ENCODE measurements around the gene SLCO2A1.
A peak's percentile ranks its signal among the peaks of the same experiment; 100 is the strongest.

The SLCO2A1 gene

GRCh38 chr3:133899311-133899710 is 130.4 kb downstream of the SLCO2A1 start:
- no peak for DNase-seq (ENCODE audit: low spot score)

- no peak for DNase-seq (ENCODE audit: low spot score)
Observed at GRCh38 chr3:133897547-133897946, 132.2 kb downstream of the SLCO2A1 start.

- peak; percentile 42 for DNase-seq (ENCODE audit: low spot score)
Observed at GRCh38 chr3:133896002-133896761, 133.5 kb downstream of the SLCO2A1 start.

GRCh38 chr3:133895208-133896001 is 134.3 kb downstream of the SLCO2A1 start, which contains the start of gene RAB6B:
Gene RAB6B (minus strand): TSS chr3:133895882. CDS start chr3:133895466, 416 bp downstream.
- DNase-seq (ENCODE audit: low spot score), result peak; percentile 94

- peak; percentile 67 for DNase-seq (ENCODE audit: low spot score)
Observed at GRCh38 chr3:133894353-133895207, 135.1 kb downstream of the SLCO2A1 start.

GRCh38 chr3:133893683-133894352 is 135.9 kb downstream of the SLCO2A1 start:
- DNase-seq (ENCODE audit: low spot score), result peak; percentile 13

- no peak for DNase-seq (ENCODE audit: low spot score)
Observed at GRCh38 chr3:133892541-133893231, 137.0 kb downstream of the SLCO2A1 start.

- peak; percentile 9 for DNase-seq (ENCODE audit: low spot score)
Observed at GRCh38 chr3:133891662-133892378, 137.9 kb downstream of the SLCO2A1 start.

- peak; percentile 10 for DNase-seq (ENCODE audit: low spot score)
Observed at GRCh38 chr3:133890972-133891644, 138.6 kb downstream of the SLCO2A1 start.

- DNase-seq (ENCODE audit: low spot score), result no peak
Observed at GRCh38 chr3:133890037-133890436, 139.7 kb downstream of the SLCO2A1 start.

- peak; percentile 14 for DNase-seq (ENCODE audit: low spot score)
Observed at GRCh38 chr3:133888726-133889340, 140.9 kb downstream of the SLCO2A1 start.

GRCh38 chr3:133887803-133888703 is 141.7 kb downstream of the SLCO2A1 start:
- DNase-seq (ENCODE audit: low spot score), result peak; percentile 12

- peak; percentile 7 for DNase-seq (ENCODE audit: low spot score)
Observed at GRCh38 chr3:133887074-133887802, 142.5 kb downstream of the SLCO2A1 start.

- DNase-seq (ENCODE audit: low spot score), result peak; percentile 17
Observed at GRCh38 chr3:133886031-133886722, 143.5 kb downstream of the SLCO2A1 start.

- peak; percentile 13 for DNase-seq (ENCODE audit: low spot score)
Observed at GRCh38 chr3:133884887-133885711, 144.6 kb downstream of the SLCO2A1 start.
